Upper lobe of left lung (tissue), 4 donors: ENCODE data around the gene DDIT4.

Experiments
- POLR2A ChIP-seq, 4 donors: fragments of 450-650 bp; IDR thresholded peaks; one replicate each; pipeline ENCODE4 v1.5.1; 2016 to 2017; ENCODE audit warnings: antibody characterized with exemption in 4 of 4, mild to moderate bottlenecking in 2 of 4
- POLR2AphosphoS5 ChIP-seq, 2 donors: sonication (generic); formaldehyde crosslinking; IDR thresholded peaks; one replicate each; pipeline ENCODE4 v1.5.1; 2017; ENCODE audit warnings: antibody characterized with exemption in 2 of 2
- TF ChIP-seq, protein P1 (sequence below), 6 experiments: fragments of 450-650 bp in 4 of 6; fragments of 200-600 bp in 2 of 6; sonication (generic) in 2 of 6; IDR thresholded peaks; one replicate each; pipeline ENCODE4 v1.5.1; 2016 to 2019; ENCODE audit warnings: antibody characterized with exemption in 6 of 6

DNA sequence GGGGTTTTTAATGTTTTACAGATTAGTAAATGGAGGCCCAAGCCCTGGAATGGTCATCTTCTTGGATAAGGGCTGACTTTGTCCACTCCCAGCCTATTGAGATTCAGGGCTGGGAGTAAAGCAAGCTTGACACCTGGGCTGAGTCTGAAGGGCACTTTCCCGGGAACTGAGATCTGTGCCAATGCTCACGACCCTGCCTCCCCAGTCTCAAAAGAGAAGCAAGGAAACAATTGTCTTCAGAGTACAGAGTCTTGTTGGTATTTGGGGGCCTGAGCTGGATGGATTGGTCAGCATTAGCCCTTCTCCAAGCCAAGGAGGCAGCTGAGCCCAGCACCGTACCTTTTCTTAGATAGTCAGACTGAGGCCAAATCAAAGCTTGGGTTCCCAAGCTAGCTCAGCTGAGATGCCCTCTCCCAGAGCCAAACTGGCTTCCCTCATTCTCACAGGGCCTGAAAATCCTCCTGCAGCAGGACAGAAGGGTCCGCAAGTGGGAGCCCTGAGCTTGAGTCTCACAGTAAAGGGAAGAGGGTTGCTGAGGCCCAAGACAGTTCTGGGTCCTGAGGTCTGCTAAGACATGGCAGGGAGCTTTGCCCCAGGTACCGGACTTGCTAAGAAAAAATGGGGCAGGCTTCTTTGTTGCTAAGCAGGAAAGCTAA, 3.7 kb downstream of the DDIT4 start:
- TF ChIP-seq POLR2AphosphoS5 (IDR thresholded peaks at IDR 0.05) = no peak
- TF ChIP-seq, protein P1, sequence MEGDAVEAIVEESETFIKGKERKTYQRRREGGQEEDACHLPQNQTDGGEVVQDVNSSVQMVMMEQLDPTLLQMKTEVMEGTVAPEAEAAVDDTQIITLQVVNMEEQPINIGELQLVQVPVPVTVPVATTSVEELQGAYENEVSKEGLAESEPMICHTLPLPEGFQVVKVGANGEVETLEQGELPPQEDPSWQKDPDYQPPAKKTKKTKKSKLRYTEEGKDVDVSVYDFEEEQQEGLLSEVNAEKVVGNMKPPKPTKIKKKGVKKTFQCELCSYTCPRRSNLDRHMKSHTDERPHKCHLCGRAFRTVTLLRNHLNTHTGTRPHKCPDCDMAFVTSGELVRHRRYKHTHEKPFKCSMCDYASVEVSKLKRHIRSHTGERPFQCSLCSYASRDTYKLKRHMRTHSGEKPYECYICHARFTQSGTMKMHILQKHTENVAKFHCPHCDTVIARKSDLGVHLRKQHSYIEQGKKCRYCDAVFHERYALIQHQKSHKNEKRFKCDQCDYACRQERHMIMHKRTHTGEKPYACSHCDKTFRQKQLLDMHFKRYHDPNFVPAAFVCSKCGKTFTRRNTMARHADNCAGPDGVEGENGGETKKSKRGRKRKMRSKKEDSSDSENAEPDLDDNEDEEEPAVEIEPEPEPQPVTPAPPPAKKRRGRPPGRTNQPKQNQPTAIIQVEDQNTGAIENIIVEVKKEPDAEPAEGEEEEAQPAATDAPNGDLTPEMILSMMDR (IDR thresholded peaks at IDR 0.05) = no peak
- no peak for TF ChIP-seq POLR2A (IDR thresholded peaks at IDR 0.05)
